Stimulated activated effector memory CD8-positive, alpha-beta T cell treated with anti-CD3 and anti-CD28 coated beads, Interleukin-12 subunit alpha, Interleukin-12 subunit beta, amount 100 ng/mL, for 72 hours (primary cell): ENCODE data around the gene DHRSX.
A peak's percentile ranks its signal among the peaks of the same experiment; 100 is the strongest.
"Not testable (repeated sequence)": the region's sequence is repeated elsewhere in the genome, so short reads cannot be mapped to it uniquely, and the experiment has no call there.

Experiments used
- ATAC-seq: fragments of 150-1000 bp; cut with Tn5 transposase; 2 replicates; pipeline ENCODE4 v1.10.0; 2021
- DNase-seq, 2 donors: peaks; one replicate each; pipeline ENCODE4 v3.0.0; 2021 to 2022; ENCODE audit warnings: low spot score in 2 of 2
- H3K27ac Mint-ChIP-seq: one replicate; pipeline ENCODE4 v1.8.0; 2022; ENCODE audit warnings: mild to moderate bottlenecking, mixed read lengths
- H3K36me3 Mint-ChIP-seq: one replicate; pipeline ENCODE4 v1.8.0; 2022; ENCODE audit warnings: mild to moderate bottlenecking, mixed read lengths
- H3K4me1 Mint-ChIP-seq: one replicate; pipeline ENCODE4 v1.8.0; 2022; ENCODE audit warnings: mixed read lengths
- H3K4me3 Mint-ChIP-seq: one replicate; pipeline ENCODE4 v1.8.0; 2022; ENCODE audit warnings: mild to moderate bottlenecking, mixed read lengths
- H3K9me3 Mint-ChIP-seq: one replicate; pipeline ENCODE4 v1.8.0; 2022; ENCODE audit warnings: mixed read lengths

The DHRSX gene

DNA sequence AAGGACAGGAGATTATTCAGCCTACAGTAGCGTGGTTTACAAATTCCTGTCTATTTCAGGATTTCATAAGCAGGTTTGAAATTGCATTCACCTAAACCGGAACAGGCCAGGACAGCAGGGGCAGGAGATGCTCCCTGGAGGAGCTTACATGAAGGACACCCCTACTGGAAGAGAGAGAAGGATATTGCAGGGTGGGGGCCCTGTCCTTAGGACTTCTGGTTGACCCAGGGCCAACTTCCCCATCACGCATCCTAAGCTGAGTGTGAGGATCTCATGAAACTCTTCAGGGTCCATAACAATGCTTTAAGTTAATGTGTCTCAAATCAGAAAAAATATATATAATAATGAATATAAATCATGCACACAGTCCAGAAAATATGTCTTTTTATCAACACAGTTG, 6.4 kb upstream of the DHRSX start:
- H3K36me3 Mint-ChIP-seq: no peaks in the 10 kb centered on the region
- no peak overlapping the region for H3K4me3 Mint-ChIP-seq
- no peak for DNase-seq
- no peaks in the 10 kb centered on the region for H3K9me3 Mint-ChIP-seq
- ATAC-seq: no peak
- H3K4me1 Mint-ChIP-seq: no peaks in the 10 kb centered on the region
- no peak overlapping the region for H3K27ac Mint-ChIP-seq

DNA sequence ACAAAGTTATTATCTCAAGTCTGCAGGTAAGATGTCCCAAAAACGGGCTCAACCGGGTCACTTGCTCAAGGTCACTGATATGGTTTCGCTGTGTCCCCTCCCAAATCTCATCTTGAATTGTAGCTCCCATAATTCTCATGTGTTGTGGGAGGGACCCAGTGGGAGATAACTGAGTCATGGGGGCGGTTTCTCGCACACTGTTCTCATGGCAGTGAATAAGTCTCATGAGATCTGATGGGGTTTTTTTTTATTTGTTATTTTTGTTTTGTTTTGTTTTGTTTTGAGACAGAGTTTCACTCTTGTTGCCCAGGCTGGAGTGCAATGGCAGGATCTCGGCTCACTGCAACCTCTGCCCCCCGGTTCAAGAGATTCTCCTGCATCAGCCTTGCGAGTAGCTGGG, 4.6 kb upstream of the DHRSX start:
- not testable (repeated sequence) for H3K4me3 Mint-ChIP-seq, ATAC-seq, H3K27ac Mint-ChIP-seq, H3K4me1 Mint-ChIP-seq, DNase-seq, H3K36me3 Mint-ChIP-seq, H3K9me3 Mint-ChIP-seq

DNA sequence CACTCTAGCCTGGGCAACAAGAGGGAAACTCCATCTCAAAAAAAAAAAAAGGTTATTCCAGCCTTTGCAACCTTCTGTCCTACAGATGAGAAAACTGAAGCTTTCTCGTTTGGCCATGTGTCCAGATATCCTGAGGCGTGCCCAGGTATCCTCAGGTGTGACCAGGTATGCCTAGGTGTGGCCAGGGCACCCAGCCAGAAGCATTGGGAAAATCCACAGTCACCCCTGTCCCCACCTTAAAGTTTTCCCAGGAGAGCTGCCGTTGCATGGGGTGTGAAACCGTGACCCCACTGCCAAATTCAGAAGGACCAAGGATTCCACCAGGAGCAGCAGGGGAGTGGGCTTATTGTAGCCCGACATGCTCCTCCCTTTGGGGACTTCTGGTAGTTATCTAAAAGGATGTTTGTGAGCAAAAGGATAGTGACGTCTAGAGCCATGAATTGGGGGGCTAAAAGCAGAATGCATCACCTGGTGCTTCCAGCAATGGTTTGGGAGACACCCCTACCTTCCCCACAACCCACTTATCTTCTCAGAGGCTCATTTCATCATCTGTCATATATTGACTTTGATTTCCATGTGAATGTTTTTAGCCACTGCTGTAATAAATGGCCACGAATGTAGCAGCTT, 4.0 kb upstream of the DHRSX start:
- H3K27ac Mint-ChIP-seq: no peak overlapping the region
- no peak overlapping the region for H3K4me3 Mint-ChIP-seq
- peaks cover 5% of the 10 kb centered on the region for H3K36me3 Mint-ChIP-seq
- no peaks in the 10 kb centered on the region for H3K9me3 Mint-ChIP-seq
- ATAC-seq: no peak
- peaks cover 5% of the 10 kb centered on the region for H3K4me1 Mint-ChIP-seq
- no peak for DNase-seq

DNA sequence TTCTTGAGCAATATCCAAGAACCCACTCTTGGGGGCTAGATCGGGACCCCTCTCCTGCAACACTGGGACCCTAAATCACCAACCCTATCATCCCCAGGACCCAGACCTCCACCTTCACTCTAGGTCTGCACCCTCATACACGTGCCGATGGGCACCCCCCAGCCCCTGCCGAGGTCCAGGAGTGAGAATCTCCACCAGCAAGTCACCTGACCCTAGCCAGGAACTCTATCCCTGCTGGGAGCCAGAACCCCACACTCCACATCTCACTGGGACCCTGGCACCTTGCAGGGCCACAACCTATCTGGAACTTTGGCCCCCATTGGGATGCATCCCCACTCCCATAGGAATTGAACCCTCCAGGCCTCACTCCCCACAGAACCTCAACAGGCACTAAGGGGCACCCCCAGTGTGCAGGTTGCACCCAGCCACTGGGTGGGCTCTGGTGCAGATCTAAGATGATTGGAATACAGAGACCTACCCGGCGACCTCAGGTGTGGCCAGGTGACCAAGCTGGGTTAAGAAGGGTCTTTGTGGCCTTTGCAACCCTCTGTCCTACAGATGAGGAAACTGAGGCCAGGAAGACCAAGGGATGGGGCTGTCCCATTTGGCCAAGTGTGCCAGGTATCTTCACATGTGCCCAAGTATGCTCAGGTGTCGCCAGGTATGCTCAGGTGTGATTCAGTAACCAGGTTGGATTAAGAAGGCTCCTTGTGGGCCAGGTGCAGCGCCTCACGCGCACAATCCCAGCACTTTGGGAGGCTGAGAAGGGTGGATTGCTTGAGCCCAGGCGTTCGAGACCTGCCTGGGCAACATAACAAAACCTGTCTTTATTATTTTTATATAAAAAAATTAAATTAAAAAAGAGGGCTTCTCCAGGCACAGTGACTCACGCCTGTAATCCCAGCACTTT, 3.1 kb upstream of the DHRSX start:
- no peak overlapping the region for H3K4me3 Mint-ChIP-seq
- H3K4me1 Mint-ChIP-seq: peaks cover 15% of the 10 kb centered on the region
- peaks cover 5% of the 10 kb centered on the region for H3K36me3 Mint-ChIP-seq
- no peak overlapping the region for H3K27ac Mint-ChIP-seq
- ATAC-seq: no peak
- no peak for DNase-seq
- H3K9me3 Mint-ChIP-seq: no peaks in the 10 kb centered on the region

DNA sequence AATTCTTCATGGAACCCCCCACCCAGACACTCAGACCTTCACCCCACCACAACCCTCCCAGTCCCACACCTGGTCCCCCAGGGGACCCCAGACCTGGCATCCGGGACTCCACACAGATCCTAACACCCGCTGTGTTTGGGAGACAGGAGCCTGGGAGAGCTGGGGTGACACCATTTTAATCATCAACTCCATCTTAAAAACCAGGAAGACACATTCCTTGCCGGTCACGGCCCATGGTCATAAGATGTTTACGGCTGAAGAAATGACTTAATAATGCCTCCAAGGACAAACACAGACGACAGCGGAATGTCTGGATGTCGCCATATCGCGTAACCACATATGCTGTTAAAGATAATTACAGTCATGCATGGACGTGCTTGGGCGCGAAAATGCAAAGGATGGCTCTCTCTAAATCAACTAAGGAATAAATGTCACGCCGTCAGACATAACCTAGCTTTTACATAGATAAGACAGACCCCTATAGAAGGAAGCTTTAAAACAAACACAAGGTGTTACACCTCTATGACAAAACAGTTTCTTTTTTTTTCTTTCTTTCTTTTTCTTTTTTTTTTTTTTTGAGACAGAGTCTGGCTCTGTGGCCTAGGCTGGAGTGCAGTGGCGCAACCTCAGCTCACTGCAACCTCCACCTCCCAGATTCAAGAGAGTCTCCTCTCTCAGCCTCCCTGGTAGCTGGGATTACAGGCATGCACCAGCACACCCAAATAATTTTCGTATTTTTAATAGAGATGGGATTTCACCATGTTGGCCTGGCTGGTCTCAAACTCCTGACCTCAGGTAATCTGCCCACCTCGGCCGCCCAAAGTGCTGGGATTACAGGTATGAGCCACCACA, 2.1 kb upstream of the DHRSX start:
- no peak for DNase-seq
- peaks cover 5% of the 10 kb centered on the region for H3K36me3 Mint-ChIP-seq

DNA sequence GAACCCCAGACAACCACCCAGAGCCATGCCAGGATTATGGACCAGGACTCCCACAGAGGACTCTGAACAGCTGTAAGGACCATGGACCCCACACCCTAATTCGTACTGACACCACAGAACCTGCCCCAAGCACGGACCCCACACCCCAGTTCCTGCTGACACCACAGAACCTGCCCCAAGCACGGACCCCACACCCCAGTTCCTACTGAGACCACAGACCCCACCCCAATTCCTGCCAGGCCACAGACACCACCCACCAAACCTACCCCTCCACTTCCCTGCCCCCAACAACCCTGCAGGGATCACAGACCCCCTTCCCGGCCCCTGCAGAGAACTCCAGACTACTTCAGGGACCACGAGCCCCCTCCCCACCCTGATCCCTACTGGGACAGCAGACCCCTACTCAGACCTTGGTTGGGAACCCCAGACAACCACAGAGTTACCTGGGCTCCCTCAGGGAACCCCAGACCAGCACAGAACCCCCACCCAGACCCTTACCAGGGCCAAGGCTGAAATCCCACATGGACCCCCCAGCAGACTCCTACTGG, 1.4 kb upstream of the DHRSX start:
- H3K36me3 Mint-ChIP-seq: peaks cover 7% of the 10 kb centered on the region
- DNase-seq: no peak
- H3K4me3 Mint-ChIP-seq: peak overlapping the region; percentile 71
- H3K27ac Mint-ChIP-seq: peak overlapping the region; percentile 89
- peaks cover 24% of the 10 kb centered on the region for H3K4me1 Mint-ChIP-seq
- no peaks in the 10 kb centered on the region for H3K9me3 Mint-ChIP-seq
- no peak for ATAC-seq

More for the DNA sequence above, 2.1 kb upstream of the DHRSX start:
- no peaks in the 10 kb centered on the region for H3K9me3 Mint-ChIP-seq
- H3K4me1 Mint-ChIP-seq: peaks cover 21% of the 10 kb centered on the region
- peak overlapping the region; percentile 89 for H3K27ac Mint-ChIP-seq
- H3K4me3 Mint-ChIP-seq: peak overlapping the region; percentile 71
- no peak for ATAC-seq

DNA sequence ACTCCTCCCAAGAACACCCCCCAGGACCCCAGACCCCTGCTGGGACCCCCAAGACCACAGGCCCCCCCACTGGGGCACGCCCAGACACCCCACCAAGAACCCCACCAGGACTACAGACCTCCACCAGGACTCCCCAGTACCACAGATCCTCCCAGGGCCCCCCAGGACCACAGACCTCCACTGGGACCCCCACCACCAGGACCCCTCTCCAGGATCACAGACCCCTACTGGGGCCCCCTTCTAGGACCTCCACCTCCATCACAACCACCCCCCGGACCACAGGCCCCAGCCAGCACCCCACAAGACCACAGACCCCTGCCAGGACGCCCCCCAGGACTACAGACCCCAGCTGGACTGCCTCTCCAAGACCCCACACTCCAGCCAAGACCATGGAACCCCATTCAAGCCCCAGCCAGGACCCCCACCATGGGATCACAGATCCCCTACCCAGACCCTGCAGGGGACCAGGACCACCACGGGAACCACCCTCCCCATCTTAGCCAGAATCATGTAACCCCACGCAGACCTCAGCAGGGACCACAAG, 855 bp upstream of the DHRSX start:
- DNase-seq: no peak

DNA sequence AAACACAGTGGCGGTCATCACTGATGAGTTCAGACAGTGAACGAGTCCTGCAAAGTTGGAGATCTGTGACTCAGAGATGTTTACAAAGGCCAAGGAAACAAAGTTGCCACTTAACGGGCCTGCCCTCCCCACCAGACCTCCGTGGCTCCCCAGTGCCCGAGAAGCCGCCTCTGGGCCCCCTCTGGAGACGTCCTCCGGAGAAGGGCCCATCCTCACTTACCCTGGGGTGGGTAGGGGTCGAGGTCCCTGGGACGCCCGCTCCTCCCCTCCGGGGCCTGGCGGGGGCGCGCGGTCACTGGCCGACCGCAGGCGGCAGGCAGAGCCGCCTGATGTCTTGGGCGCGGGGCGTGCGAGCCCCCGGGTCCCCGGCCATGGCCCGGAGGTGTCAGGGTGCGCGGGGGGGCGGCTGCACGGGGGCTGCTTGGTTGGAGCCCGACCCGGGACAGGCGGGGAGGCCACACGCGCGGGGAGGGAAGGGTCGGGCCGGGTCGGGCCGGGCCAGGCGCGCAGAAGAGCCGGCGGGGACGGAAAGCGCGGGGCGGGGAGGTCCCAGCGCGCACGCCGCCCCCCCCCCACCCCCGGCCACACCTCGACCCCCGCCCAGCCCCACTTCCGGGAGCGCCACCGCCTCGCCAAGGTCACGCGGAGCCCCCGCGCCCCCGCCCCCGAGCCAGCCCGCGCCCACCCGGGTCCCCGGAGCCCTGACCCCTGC, 529 bp downstream of the DHRSX start:
- Mint-ChIP-seq H3K4me1 (peaks cover 24% of the 10 kb centered on the region), H3K4me3 (peak overlapping the region; percentile 71), H3K9me3 (no peaks in the 10 kb centered on the region), H3K36me3 (peaks cover 24% of the 10 kb centered on the region), H3K27ac (peak overlapping the region; percentile 89)
- peak; percentile 27 to 83 for DNase-seq
- peak; percentile 66 for ATAC-seq

More for the DNA sequence above, 855 bp upstream of the DHRSX start:
- Mint-ChIP-seq H3K4me1 (peaks cover 24% of the 10 kb centered on the region), H3K27ac (peak overlapping the region; percentile 89), H3K36me3 (peaks cover 13% of the 10 kb centered on the region), H3K9me3 (no peaks in the 10 kb centered on the region), H3K4me3 (peak overlapping the region; percentile 71)
- ATAC-seq: no peak

DNA sequence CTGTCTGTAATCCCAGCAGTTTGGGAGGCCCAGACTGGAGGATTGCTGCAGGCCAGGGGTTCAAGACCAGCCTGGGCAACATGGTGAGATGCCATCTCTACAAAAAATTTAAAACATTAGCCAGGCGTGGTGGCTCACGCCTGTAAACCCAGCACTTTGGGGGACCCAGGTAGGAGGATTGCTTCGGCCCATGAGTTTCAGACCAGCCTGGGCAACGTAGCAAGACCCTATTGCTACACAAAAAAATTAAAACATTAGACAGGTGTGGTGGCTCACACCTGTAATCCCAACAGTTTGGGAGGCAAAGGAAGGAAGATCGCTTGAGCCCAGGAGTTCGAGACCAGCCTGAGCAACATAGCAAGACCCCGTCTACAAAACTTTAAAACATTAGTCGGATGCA, 1.3 kb downstream of the DHRSX start:
- ATAC-seq: no peak

DNA sequence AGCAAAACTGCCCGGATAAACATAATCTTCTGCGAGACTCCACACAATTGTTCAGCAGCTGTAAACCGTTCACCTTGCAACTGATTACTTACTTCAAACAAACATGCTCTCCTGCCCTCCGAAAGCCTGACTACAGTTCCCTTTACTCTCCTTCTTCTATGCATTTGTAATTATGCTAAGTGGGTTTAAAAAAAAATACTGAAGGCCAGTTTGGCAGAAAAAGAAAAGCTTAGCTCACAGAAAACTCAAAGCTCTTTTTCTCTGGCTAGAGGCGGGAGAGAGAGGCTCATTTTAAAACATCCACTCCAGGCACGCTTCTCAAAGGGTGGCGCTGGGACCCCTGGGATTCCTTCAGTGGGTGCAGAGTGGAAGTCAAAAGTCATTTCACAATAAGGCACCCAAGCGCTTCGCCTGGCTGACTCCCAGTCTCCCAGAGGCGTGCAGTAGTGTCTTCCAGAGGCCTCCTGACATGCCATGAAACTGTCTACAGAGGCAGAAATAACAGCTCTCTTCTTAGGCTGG, 1.9 kb downstream of the DHRSX start:
- H3K4me1 Mint-ChIP-seq: peaks cover 24% of the 10 kb centered on the region
- ATAC-seq: no peak
- H3K4me3 Mint-ChIP-seq: peak overlapping the region; percentile 71
- H3K9me3 Mint-ChIP-seq: no peaks in the 10 kb centered on the region
- no peak for DNase-seq
- peaks cover 24% of the 10 kb centered on the region for H3K36me3 Mint-ChIP-seq
- H3K27ac Mint-ChIP-seq: peak overlapping the region; percentile 89

More for the DNA sequence above, 1.3 kb downstream of the DHRSX start:
- Mint-ChIP-seq H3K36me3 (peaks cover 24% of the 10 kb centered on the region), H3K4me3 (peak overlapping the region; percentile 71), H3K4me1 (peaks cover 24% of the 10 kb centered on the region), H3K9me3 (no peaks in the 10 kb centered on the region), H3K27ac (peak overlapping the region; percentile 89)
- no peak for DNase-seq

DNA sequence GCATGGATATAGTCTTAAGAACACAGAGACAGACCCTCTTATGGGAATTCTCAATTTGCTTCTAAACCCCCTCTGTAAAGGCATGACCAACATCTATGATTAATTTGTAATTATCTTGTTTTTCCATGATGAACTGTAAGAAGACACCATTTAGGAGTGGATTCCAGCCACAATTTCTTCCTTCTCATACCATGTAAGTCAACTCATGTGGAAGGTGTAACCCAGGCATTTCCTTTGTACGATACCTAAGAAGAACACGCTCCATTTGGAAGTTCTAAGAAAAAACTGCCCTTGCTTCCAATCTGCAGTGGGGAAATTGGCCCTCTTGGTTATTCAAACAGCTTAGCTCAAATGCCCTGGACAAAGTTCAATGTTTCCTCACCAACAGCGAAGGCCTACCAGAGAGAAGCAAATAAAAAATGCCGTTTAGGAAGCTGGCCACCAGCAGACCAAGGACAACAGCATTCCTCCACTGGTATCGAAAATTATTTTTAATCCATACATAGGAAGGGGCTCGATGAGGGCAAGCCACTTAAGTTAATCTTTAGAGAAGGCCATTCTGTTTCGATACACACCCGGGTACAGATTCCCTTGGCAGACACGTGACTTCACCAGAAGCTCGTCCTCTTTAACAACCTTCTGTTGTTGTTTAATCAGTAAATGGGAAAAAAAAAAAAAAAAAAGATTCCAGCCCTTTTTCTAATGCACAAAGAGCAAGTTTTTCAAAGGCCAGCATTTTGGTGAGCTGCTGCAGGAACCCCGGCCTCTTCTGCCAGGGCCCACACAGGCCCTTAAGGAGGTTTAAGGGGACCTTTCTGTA, 2.6 kb downstream of the DHRSX start:
- peaks cover 24% of the 10 kb centered on the region for H3K36me3 Mint-ChIP-seq
- H3K4me1 Mint-ChIP-seq: peaks cover 24% of the 10 kb centered on the region
- peak overlapping the region; percentile 43 for H3K27ac Mint-ChIP-seq
- DNase-seq (no peak), ATAC-seq (no peak)
- peak overlapping the region; percentile 71 for H3K4me3 Mint-ChIP-seq
- H3K9me3 Mint-ChIP-seq: no peaks in the 10 kb centered on the region

DNA sequence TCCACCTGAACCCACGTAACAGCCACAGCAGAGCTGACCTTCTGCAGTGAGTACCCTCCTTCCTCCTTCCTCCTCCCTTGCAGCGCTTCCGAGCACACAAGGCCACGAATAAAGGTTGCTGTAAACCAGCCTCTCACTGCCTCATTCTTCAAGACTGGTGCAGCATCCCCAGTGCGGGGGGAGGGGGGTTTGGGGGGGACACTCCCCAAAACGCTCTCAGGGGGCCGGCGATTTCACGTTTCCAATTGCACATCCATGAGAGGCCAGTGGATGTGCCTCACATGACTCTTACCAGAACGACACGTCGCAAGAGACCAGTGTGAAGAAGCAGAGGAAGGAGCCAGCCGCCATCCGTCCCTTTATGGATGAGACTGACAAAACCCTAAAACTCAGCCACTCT, 5.2 kb downstream of the DHRSX start:
- Mint-ChIP-seq H3K4me3 (no peak overlapping the region), H3K36me3 (peaks cover 28% of the 10 kb centered on the region), H3K27ac (no peak overlapping the region), H3K4me1 (peaks cover 27% of the 10 kb centered on the region), H3K9me3 (no peaks in the 10 kb centered on the region)
- no peak for DNase-seq
- ATAC-seq: no peak

DNA sequence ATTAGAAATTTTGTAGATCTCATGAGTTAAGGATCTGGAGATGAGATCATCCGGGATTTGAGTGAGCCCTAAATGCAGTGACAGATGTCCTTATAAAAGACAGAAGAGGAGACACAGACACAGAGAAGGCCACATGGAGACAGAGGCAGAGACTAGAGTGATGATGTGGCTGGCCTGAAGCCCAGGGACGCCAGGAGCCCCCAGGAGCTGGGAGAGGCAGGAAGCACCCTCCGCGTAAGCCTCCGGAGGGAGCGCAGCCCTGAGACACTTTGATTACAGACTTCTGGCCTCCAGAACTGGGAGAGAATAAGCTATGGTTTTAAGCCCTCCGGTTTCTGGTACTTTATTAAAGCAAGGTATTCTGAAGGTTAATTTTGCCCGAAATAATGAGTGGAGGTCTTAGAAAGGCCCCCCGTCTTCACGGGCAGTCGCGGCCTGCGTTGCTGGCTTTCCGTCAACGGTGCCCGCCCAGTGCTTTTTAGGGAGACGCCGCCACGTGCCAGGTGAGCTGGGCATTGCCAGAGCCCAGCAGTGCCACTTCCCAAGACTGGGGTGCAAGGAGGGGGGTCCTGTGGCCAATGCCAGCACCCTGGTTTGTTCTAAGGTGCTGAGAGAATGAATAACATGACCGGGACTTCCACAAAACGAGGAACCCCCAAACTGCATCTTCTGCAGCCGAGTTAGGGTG, 8.1 kb downstream of the DHRSX start:
- ATAC-seq (no peak), DNase-seq (no peak)
- no peak overlapping the region for H3K27ac Mint-ChIP-seq
- H3K4me1 Mint-ChIP-seq: peaks cover 9% of the 10 kb centered on the region
- H3K36me3 Mint-ChIP-seq: peaks cover 57% of the 10 kb centered on the region
- no peaks in the 10 kb centered on the region for H3K9me3 Mint-ChIP-seq
- H3K4me3 Mint-ChIP-seq: no peak overlapping the region
